Subcutaneous abdominal adipose tissue (tissue), 5 donors: ENCODE results near the gene CST5.
"Not testable (repeated sequence)": the region's sequence is repeated elsewhere in the genome, so short reads cannot be mapped to it uniquely, and the experiment has no call there.

Experiments used
- H3K27ac ChIP-seq: one replicate; pipeline ENCODE4 v1.7.0; 2013; ENCODE audit warnings: low read depth, mild to moderate bottlenecking, inconsistent platforms, low read length, moderate library complexity
- H3K27me3 ChIP-seq, 5 donors: one replicate each; pipeline ENCODE4 v1.7.0; 2013; ENCODE audit warnings: low read length in 5 of 5, inconsistent platforms in 1 of 5; ENCODE audit not compliant: control insufficient read depth in 5 of 5, insufficient read depth in 4 of 5
- H3K36me3 ChIP-seq, 5 donors: one replicate each; pipeline ENCODE4 v1.7.0; 2013; ENCODE audit warnings: low read length in 5 of 5; ENCODE audit not compliant: control insufficient read depth in 5 of 5, insufficient read depth in 5 of 5
- H3K4me1 ChIP-seq, 5 donors: one replicate each; pipeline ENCODE4 v1.7.0; 2013; ENCODE audit warnings: low read length in 5 of 5, mild to moderate bottlenecking in 3 of 5, moderate library complexity in 1 of 5; ENCODE audit not compliant: control insufficient read depth in 5 of 5, insufficient read depth in 5 of 5
- H3K4me3 ChIP-seq, 5 donors: one replicate each; pipeline ENCODE4 v1.7.0; 2013; ENCODE audit warnings: low read length in 5 of 5, low read depth in 1 of 5
- H3K9ac ChIP-seq, 5 donors: one replicate each; pipeline ENCODE4 v1.7.0; 2013; ENCODE audit warnings: low read length in 5 of 5, mild to moderate bottlenecking in 4 of 5, moderate library complexity in 3 of 5
- H3K9me3 ChIP-seq, 5 donors: one replicate each; pipeline ENCODE4 v1.7.0; 2013; ENCODE audit warnings: low read length in 5 of 5; ENCODE audit not compliant: control insufficient read depth in 5 of 5
- donor health status: healthy.
- donor health status: healthy.
- donor health status: healthy.
- donor health status: healthy.
- donor health status: healthy.

The CST5 gene

GRCh38 chr20:23860771-23861170, 18.8 kb downstream of the CST5 start:
- H3K36me3 ChIP-seq, H3K27me3 ChIP-seq, H3K4me3 ChIP-seq, H3K27ac ChIP-seq, H3K9ac ChIP-seq, H3K4me1 ChIP-seq, H3K9me3 ChIP-seq: not testable (repeated sequence)

GRCh38 chr20:23857962-23858595, 21.5 kb downstream of the CST5 start:
- Histone ChIP-seq H3K36me3 (no peaks in the 10 kb centered on the region), H3K9ac (no peak overlapping the region), H3K27ac (no peak overlapping the region), H3K4me1 (no peaks in the 10 kb centered on the region), H3K9me3 (no peaks in the 10 kb centered on the region), H3K27me3 (no peaks in the 10 kb centered on the region), H3K4me3 (no peak overlapping the region)

- no peaks in the 10 kb centered on the region for H3K4me1 ChIP-seq
- H3K9ac ChIP-seq, result no peak overlapping the region
- no peak overlapping the region for H3K4me3 ChIP-seq
- H3K27ac ChIP-seq, result no peak overlapping the region
- no peaks in the 10 kb centered on the region for H3K27me3 ChIP-seq
- H3K36me3 ChIP-seq, result no peaks in the 10 kb centered on the region
- no peaks in the 10 kb centered on the region for H3K9me3 ChIP-seq
Observed at GRCh38 chr20:23856736-23857135, 22.8 kb downstream of the CST5 start.

GRCh38 chr20:23856226-23856625, 23.3 kb downstream of the CST5 start:
- Histone ChIP-seq H3K4me1 (no peaks in the 10 kb centered on the region), H3K27me3 (no peaks in the 10 kb centered on the region), H3K36me3 (no peaks in the 10 kb centered on the region), H3K4me3 (no peak overlapping the region), H3K9ac (no peak overlapping the region), H3K9me3 (no peaks in the 10 kb centered on the region), H3K27ac (no peak overlapping the region)

GRCh38 chr20:23841693-23842092, 37.9 kb downstream of the CST5 start:
- no peak overlapping the region for H3K4me3 ChIP-seq
- H3K36me3 ChIP-seq, result no peaks in the 10 kb centered on the region
- H3K4me1 ChIP-seq, result no peaks in the 10 kb centered on the region
- H3K9ac ChIP-seq, result no peak overlapping the region
- no peak overlapping the region for H3K27ac ChIP-seq
- H3K27me3 ChIP-seq, result peaks cover 0 to 6% (median 3%) of the 10 kb centered on the region in 5 donors
- H3K9me3 ChIP-seq, result peaks cover 0 to 4% (median 0%) of the 10 kb centered on the region in 5 donors

- H3K4me3 ChIP-seq, result no peak overlapping the region
- H3K4me1 ChIP-seq, result no peaks in the 10 kb centered on the region
- no peak overlapping the region for H3K9ac ChIP-seq
- H3K9me3 ChIP-seq, result no peaks in the 10 kb centered on the region
- H3K27ac ChIP-seq, result no peak overlapping the region
- no peaks in the 10 kb centered on the region for H3K27me3 ChIP-seq
- no peaks in the 10 kb centered on the region for H3K36me3 ChIP-seq
Observed at GRCh38 chr20:23835716-23836115, 43.8 kb downstream of the CST5 start.

GRCh38 chr20:23832775-23833513, 46.6 kb downstream of the CST5 start:
- Histone ChIP-seq H3K27me3 (no peaks in the 10 kb centered on the region), H3K4me3 (no peak overlapping the region), H3K9ac (no peak overlapping the region), H3K36me3 (no peaks in the 10 kb centered on the region), H3K9me3 (no peaks in the 10 kb centered on the region), H3K4me1 (no peaks in the 10 kb centered on the region), H3K27ac (no peak overlapping the region)

GRCh38 chr20:23831961-23832360, 47.6 kb downstream of the CST5 start:
- H3K9ac ChIP-seq, H3K9me3 ChIP-seq, H3K4me1 ChIP-seq: not testable (repeated sequence)

GRCh38 chr20:23826541-23827021, 53.0 kb downstream of the CST5 start, which contains the start of gene CST2:
Gene CST2 (minus strand): TSS chr20:23826729. CDS start chr20:23826660, 69 bp downstream.
- Histone ChIP-seq H3K9me3 (no peaks in the 10 kb centered on the region), H3K4me1 (no peaks in the 10 kb centered on the region), H3K27me3 (peaks cover 0 to 4% (median 0%) of the 10 kb centered on the region in 5 donors), H3K9ac (no peak within 1 kb of the TSS), H3K27ac (no peak within 1 kb of the TSS), H3K36me3 (no peaks in the 10 kb centered on the region), H3K4me3 (no peak within 1 kb of the TSS)

More at GRCh38 chr20:23831961-23832360, 47.6 kb downstream of the CST5 start:
- not testable (repeated sequence) for H3K36me3 ChIP-seq, H3K27me3 ChIP-seq, H3K27ac ChIP-seq, H3K4me3 ChIP-seq
